WTC11 (cell line): ENCODE results near the gene KLHDC4. TPM values are rescaled to one million over a fixed set of nuclear protein-coding genes. Genes with fewer than 3 reads are reported as not detected.

Experiments
- ATF1 ChIP-seq: sonication (generic); formaldehyde crosslinking; IDR thresholded peaks from 2 replicates; pipeline ENCODE4 v1.8.1; 2023; ENCODE audit warnings: mild to moderate bottlenecking, moderate library complexity, missing genetic modification reagents
- CREB1 ChIP-seq: sonication (generic); formaldehyde crosslinking; IDR thresholded peaks from 2 replicates; pipeline ENCODE4 v1.8.0; 2023; ENCODE audit warnings: mild to moderate bottlenecking, missing genetic modification reagents
- ESRRA ChIP-seq: sonication (generic); formaldehyde crosslinking; IDR thresholded peaks from 2 replicates; pipeline ENCODE4 v1.8.1; 2022; ENCODE audit warnings: mild to moderate bottlenecking, missing genetic modification reagents, borderline replicate concordance
- ETV6 ChIP-seq: sonication (generic); formaldehyde crosslinking; IDR thresholded peaks from 2 replicates; pipeline ENCODE4 v1.8.1; 2022; ENCODE audit warnings: mild to moderate bottlenecking, missing genetic modification reagents
- IRF2 ChIP-seq: sonication (generic); formaldehyde crosslinking; IDR thresholded peaks from 2 replicates; pipeline ENCODE4 v1.8.0; 2022; ENCODE audit warnings: low read depth, missing genetic modification reagents, borderline replicate concordance
- JAZF1 ChIP-seq: fragments of 250-450 bp; sonication (Bioruptor Pico); IDR thresholded peaks from 2 replicates; pipeline ENCODE4 v1.9.0; 2021; ENCODE audit warnings: moderate library complexity, mild to moderate bottlenecking, inconsistent platforms
- MYBL2 ChIP-seq: sonication (generic); formaldehyde crosslinking; IDR thresholded peaks from 2 replicates; pipeline ENCODE4 v1.8.1; 2023; ENCODE audit warnings: mild to moderate bottlenecking, moderate library complexity, missing genetic modification reagents
- NFYB ChIP-seq: sonication (generic); formaldehyde crosslinking; conservative IDR thresholded peaks from 2 replicates; pipeline ENCODE4 v1.8.0; 2022; ENCODE audit warnings: low read depth, missing genetic modification reagents
- NR1H2 ChIP-seq: sonication (generic); formaldehyde crosslinking; IDR thresholded peaks from 2 replicates; pipeline ENCODE4 v1.9.0; 2021; ENCODE audit warnings: mild to moderate bottlenecking, moderate library complexity, missing genetic modification reagents
- SMAD4 ChIP-seq: sonication (generic); formaldehyde crosslinking; IDR thresholded peaks from 2 replicates; pipeline ENCODE4 v1.8.0; 2022; ENCODE audit warnings: mild to moderate bottlenecking, missing genetic modification reagents
- SOX15 ChIP-seq: fragments of 250-450 bp; sonication (Bioruptor Pico); IDR thresholded peaks from 2 replicates; pipeline ENCODE4 v1.9.0; 2021; ENCODE audit warnings: mild to moderate bottlenecking
- TCF7 ChIP-seq: sonication (generic); formaldehyde crosslinking; IDR thresholded peaks from 2 replicates; pipeline ENCODE4 v1.8.0; 2022; ENCODE audit warnings: mild to moderate bottlenecking, low read depth, missing genetic modification reagents, moderate library complexity
- TP53 ChIP-seq: sonication (generic); formaldehyde crosslinking; IDR thresholded peaks from 2 replicates; pipeline ENCODE4 v1.8.1; 2023; ENCODE audit warnings: mild to moderate bottlenecking, missing genetic modification reagents
- ZBTB21 ChIP-seq: sonication (generic); formaldehyde crosslinking; IDR thresholded peaks from 2 replicates; pipeline ENCODE4 v1.8.1; 2023; ENCODE audit warnings: mild to moderate bottlenecking, missing genetic modification reagents, borderline replicate concordance
- ZNF121 ChIP-seq: sonication (generic); formaldehyde crosslinking; IDR thresholded peaks from 2 replicates; pipeline ENCODE4 v1.8.0; 2023; ENCODE audit warnings: missing genetic modification reagents
- ZNF232 ChIP-seq: sonication (generic); formaldehyde crosslinking; IDR thresholded peaks from 2 replicates; pipeline ENCODE4 v1.8.0; 2022; ENCODE audit warnings: mild to moderate bottlenecking, missing genetic modification reagents
- ZNF396 ChIP-seq: fragments of 250-450 bp; sonication (Bioruptor Pico); IDR thresholded peaks from 2 replicates; pipeline ENCODE4 v1.8.0; 2021; ENCODE audit warnings: mild to moderate bottlenecking, moderate library complexity, borderline replicate concordance
- total RNA-seq: library from RNA; stranded (reverse); gene quantifications from 3 replicates; pipeline ENCODE4 v1.2.3, GENCODE V29; 2021
- TF ChIP-seq, protein P1 (sequence below): sonication (generic); formaldehyde crosslinking; conservative IDR thresholded peaks from 2 replicates; pipeline ENCODE4 v1.8.1; 2023; ENCODE audit warnings: mild to moderate bottlenecking, low read depth, missing genetic modification reagents, moderate library complexity
- TF ChIP-seq, protein P2 (sequence below): sonication (generic); formaldehyde crosslinking; IDR thresholded peaks from 2 replicates; pipeline ENCODE4 v1.8.0; 2022; ENCODE audit warnings: missing genetic modification reagents
- TF ChIP-seq, protein P3 (sequence below): sonication (generic); formaldehyde crosslinking; IDR thresholded peaks from 2 replicates; pipeline ENCODE4 v1.8.1; 2022; ENCODE audit warnings: low read depth, mild to moderate bottlenecking, moderate library complexity, missing genetic modification reagents, borderline replicate concordance
- TF ChIP-seq, protein P4 (sequence below): sonication (generic); formaldehyde crosslinking; IDR thresholded peaks from 2 replicates; pipeline ENCODE4 v1.8.0; 2023; ENCODE audit warnings: missing genetic modification reagents, mild to moderate bottlenecking, borderline replicate concordance
- TF ChIP-seq, protein P5 (sequence below): sonication (generic); formaldehyde crosslinking; IDR thresholded peaks from 2 replicates; pipeline ENCODE4 v1.8.1; 2022; ENCODE audit warnings: mild to moderate bottlenecking, moderate library complexity, missing genetic modification reagents
- TF ChIP-seq, protein P6 (sequence below): fragments of 250-450 bp; sonication (Bioruptor Pico); conservative IDR thresholded peaks from 2 replicates; pipeline ENCODE4 v1.9.0; 2021; ENCODE audit warnings: mild to moderate bottlenecking
- TF ChIP-seq, protein P7 (sequence below): sonication (generic); formaldehyde crosslinking; IDR thresholded peaks from 2 replicates; pipeline ENCODE4 v1.8.0; 2022; ENCODE audit warnings: mild to moderate bottlenecking, missing genetic modification reagents

KLHDC4 gene
- total RNA-seq, 1 experiment from 2014 or later, result 63.6 TPM

DNA sequence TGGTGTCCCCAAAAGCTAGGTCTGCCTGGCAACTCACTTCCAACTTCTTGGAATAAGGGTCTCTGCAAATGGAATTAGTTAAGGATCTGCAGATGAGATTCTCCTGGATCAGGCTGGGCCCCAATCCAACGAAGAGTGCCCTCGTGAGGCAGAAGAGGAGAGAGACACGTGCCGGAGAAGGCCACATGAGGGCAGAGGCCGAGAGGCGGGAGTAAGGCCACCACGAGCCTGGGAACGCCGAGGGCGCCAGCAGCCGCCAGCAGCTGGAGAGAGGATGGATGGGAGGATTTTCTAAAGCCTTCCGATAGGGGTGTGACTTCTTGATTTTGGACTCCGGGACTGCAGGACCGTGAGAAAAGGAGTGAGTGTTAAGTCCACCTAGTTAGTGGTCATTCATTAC, 87.2 kb downstream of the KLHDC4 start (continued):
- TF ChIP-seq, protein P1, sequence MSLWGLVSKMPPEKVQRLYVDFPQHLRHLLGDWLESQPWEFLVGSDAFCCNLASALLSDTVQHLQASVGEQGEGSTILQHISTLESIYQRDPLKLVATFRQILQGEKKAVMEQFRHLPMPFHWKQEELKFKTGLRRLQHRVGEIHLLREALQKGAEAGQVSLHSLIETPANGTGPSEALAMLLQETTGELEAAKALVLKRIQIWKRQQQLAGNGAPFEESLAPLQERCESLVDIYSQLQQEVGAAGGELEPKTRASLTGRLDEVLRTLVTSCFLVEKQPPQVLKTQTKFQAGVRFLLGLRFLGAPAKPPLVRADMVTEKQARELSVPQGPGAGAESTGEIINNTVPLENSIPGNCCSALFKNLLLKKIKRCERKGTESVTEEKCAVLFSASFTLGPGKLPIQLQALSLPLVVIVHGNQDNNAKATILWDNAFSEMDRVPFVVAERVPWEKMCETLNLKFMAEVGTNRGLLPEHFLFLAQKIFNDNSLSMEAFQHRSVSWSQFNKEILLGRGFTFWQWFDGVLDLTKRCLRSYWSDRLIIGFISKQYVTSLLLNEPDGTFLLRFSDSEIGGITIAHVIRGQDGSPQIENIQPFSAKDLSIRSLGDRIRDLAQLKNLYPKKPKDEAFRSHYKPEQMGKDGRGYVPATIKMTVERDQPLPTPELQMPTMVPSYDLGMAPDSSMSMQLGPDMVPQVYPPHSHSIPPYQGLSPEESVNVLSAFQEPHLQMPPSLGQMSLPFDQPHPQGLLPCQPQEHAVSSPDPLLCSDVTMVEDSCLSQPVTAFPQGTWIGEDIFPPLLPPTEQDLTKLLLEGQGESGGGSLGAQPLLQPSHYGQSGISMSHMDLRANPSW (CRISPR knock-in tag), result no peak
- TF ChIP-seq, protein P2, sequence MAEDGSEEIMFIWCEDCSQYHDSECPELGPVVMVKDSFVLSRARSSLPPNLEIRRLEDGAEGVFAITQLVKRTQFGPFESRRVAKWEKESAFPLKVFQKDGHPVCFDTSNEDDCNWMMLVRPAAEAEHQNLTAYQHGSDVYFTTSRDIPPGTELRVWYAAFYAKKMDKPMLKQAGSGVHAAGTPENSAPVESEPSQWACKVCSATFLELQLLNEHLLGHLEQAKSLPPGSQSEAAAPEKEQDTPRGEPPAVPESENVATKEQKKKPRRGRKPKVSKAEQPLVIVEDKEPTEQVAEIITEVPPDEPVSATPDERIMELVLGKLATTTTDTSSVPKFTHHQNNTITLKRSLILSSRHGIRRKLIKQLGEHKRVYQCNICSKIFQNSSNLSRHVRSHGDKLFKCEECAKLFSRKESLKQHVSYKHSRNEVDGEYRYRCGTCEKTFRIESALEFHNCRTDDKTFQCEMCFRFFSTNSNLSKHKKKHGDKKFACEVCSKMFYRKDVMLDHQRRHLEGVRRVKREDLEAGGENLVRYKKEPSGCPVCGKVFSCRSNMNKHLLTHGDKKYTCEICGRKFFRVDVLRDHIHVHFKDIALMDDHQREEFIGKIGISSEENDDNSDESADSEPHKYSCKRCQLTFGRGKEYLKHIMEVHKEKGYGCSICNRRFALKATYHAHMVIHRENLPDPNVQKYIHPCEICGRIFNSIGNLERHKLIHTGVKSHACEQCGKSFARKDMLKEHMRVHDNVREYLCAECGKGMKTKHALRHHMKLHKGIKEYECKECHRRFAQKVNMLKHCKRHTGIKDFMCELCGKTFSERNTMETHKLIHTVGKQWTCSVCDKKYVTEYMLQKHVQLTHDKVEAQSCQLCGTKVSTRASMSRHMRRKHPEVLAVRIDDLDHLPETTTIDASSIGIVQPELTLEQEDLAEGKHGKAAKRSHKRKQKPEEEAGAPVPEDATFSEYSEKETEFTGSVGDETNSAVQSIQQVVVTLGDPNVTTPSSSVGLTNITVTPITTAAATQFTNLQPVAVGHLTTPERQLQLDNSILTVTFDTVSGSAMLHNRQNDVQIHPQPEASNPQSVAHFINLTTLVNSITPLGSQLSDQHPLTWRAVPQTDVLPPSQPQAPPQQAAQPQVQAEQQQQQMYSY (CRISPR knock-in tag), result no peak; the same call in 1 of the 2 replicates
- TF ChIP-seq CREB1 (CRISPR knock-in tag) (peak; percentile 56; the same call in 1 of the 2 replicates), MYBL2 (CRISPR knock-in tag) (0 out of 2 replicates have a peak, but pooled peaks have one; percentile 36), ZNF121 (CRISPR knock-in tag) (no peak), ZNF232 (CRISPR knock-in tag) (no peak), NFYB (no peak), ATF1 (CRISPR knock-in tag) (no peak), IRF2 (no peak), ETV6 (CRISPR knock-in tag) (peak; percentile 52; the same call in 1 of the 2 replicates), SMAD4 (CRISPR knock-in tag) (no peak), SOX15 (CRISPR knock-in tag) (no peak), ESRRA (CRISPR knock-in tag) (no peak; the same call in 1 of the 2 replicates), NR1H2 (CRISPR knock-in tag) (no peak), JAZF1 (no peak), ZBTB21 (CRISPR knock-in tag) (no peak), TCF7 (no peak), TP53 (peak; percentile 67; the same call in 1 of the 2 replicates), ZNF396 (no peak)
- TF ChIP-seq, protein P3, sequence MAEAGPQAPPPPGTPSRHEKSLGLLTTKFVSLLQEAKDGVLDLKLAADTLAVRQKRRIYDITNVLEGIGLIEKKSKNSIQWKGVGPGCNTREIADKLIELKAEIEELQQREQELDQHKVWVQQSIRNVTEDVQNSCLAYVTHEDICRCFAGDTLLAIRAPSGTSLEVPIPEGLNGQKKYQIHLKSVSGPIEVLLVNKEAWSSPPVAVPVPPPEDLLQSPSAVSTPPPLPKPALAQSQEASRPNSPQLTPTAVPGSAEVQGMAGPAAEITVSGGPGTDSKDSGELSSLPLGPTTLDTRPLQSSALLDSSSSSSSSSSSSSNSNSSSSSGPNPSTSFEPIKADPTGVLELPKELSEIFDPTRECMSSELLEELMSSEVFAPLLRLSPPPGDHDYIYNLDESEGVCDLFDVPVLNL (CRISPR knock-in tag), result no peak
- TF ChIP-seq, protein P4, sequence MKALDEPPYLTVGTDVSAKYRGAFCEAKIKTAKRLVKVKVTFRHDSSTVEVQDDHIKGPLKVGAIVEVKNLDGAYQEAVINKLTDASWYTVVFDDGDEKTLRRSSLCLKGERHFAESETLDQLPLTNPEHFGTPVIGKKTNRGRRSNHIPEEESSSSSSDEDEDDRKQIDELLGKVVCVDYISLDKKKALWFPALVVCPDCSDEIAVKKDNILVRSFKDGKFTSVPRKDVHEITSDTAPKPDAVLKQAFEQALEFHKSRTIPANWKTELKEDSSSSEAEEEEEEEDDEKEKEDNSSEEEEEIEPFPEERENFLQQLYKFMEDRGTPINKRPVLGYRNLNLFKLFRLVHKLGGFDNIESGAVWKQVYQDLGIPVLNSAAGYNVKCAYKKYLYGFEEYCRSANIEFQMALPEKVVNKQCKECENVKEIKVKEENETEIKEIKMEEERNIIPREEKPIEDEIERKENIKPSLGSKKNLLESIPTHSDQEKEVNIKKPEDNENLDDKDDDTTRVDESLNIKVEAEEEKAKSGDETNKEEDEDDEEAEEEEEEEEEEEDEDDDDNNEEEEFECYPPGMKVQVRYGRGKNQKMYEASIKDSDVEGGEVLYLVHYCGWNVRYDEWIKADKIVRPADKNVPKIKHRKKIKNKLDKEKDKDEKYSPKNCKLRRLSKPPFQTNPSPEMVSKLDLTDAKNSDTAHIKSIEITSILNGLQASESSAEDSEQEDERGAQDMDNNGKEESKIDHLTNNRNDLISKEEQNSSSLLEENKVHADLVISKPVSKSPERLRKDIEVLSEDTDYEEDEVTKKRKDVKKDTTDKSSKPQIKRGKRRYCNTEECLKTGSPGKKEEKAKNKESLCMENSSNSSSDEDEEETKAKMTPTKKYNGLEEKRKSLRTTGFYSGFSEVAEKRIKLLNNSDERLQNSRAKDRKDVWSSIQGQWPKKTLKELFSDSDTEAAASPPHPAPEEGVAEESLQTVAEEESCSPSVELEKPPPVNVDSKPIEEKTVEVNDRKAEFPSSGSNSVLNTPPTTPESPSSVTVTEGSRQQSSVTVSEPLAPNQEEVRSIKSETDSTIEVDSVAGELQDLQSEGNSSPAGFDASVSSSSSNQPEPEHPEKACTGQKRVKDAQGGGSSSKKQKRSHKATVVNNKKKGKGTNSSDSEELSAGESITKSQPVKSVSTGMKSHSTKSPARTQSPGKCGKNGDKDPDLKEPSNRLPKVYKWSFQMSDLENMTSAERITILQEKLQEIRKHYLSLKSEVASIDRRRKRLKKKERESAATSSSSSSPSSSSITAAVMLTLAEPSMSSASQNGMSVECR (CRISPR knock-in tag), result peak; percentile 56; the same call in 1 of the 2 replicates
- TF ChIP-seq, protein P5, sequence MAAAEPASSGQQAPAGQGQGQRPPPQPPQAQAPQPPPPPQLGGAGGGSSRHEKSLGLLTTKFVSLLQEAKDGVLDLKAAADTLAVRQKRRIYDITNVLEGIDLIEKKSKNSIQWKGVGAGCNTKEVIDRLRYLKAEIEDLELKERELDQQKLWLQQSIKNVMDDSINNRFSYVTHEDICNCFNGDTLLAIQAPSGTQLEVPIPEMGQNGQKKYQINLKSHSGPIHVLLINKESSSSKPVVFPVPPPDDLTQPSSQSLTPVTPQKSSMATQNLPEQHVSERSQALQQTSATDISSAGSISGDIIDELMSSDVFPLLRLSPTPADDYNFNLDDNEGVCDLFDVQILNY (CRISPR knock-in tag), result peak; percentile 57; the same call in 1 of the 2 replicates
- TF ChIP-seq, protein P6, sequence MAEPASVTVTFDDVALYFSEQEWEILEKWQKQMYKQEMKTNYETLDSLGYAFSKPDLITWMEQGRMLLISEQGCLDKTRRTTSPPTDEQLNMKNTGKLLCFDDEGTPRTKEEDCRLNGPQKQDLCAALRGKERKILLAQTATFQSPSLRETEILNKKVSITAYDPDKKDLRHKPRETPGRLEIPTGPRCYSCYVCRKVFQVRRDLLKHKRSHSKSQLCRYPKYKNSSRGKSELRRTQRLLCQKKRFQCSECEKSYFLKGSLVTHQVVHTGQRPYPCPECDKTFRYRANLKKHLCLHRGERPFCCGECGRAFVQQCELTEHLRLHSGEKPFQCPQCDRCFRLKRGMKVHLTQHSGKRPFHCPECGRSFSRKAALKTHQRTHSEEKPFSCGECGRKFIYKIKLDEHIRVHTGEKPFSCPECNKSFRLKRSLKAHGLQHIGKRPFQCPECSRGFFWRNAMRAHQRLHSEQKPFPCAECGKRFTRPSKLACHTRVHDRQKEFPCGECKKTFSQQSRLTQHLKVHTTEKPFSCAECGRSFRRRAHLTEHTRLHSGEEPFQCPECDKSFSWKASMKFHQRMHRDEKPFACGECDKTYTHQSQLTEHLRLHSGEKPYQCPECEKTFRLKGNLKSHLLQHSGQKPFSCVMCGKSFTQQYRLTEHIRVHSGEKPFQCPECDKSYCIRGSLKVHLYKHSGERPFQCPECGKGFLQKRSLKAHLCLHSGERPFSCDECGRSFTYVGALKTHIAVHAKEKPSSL (CRISPR knock-in tag), result no peak
- TF ChIP-seq, protein P7, sequence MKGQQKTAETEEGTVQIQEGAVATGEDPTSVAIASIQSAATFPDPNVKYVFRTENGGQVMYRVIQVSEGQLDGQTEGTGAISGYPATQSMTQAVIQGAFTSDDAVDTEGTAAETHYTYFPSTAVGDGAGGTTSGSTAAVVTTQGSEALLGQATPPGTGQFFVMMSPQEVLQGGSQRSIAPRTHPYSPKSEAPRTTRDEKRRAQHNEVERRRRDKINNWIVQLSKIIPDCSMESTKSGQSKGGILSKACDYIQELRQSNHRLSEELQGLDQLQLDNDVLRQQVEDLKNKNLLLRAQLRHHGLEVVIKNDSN, result peak; percentile 75
